Kidney capillary endothelial cell (primary cell): Measurements from ENCODE around the gene TTC34.
A peak's percentile ranks its signal among the peaks of the same experiment; 100 is the strongest.

Experiments used
- DNase-seq: peaks from one replicate; pipeline ENCODE4 v3.0.0-alpha.2; 2018; ENCODE audit warnings: low spot score

TTC34 gene

DNA sequence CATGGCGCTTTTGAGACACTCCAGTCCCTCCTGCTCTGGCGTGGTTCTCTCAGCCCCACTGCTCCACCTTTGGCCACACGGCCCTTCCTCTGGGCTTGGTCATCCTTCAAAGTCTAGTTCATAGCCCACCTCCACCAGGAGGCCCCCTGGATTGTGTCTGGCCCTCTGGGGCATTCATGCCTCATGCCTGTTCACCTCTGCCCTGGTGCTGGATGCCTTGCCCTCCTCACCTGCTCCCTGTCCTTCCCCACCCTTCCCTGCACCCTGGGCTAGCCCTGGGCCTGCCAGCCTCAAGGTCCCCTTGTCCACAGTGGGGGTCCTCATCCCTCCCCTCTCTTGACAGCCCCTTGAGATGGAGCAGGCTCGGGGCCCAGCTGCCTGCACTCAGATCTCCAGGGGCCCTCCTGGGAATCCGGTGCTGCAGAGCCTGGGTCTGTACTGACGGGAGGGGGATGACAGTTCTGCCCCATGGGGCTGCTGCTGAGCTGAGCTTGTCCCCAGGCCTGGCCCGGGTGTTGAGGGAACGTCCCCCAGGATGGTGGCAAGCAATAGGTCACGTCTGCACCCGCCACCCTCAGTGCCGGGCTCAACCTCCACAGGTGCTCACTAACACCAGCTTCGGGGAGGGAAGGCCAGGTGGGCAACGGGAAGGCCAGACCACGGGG is 196.5 kb downstream of the TTC34 start:
- no peak for DNase-seq

DNA sequence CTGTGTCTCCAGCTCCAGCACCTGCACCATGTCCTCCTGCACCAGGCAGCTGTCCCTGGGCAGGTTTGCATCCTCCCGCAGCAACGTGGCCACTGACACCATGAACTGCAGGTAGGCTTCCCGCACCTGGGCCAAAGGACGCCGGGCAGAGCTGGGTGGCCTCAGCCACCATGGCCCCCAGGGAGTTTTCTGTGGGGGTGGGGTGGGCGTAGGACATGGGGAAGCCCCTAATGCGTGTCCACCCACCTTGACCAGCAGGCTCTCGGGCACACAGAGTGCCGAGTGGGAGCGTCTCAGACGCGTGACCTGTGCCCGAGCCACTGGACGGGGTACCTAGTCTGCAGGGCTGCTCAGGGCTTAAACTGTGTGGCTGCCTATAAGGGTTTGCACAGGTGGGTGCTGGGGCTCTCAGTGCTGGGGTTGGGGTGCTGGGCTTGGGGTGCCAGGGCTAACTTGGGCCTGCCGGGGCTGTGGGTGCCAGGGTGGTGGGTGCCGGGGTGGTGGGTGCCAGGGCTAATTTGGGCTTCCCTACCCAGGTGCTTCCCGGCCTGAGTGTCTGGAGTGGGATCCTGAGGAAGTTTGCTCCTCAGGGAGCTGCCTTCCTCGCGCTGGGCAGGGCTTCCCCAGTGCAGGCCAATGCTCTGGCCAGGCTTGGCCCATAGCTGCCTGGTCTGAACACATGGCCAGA is 197.2 kb downstream of the TTC34 start:
- DNase-seq = no peak

DNA sequence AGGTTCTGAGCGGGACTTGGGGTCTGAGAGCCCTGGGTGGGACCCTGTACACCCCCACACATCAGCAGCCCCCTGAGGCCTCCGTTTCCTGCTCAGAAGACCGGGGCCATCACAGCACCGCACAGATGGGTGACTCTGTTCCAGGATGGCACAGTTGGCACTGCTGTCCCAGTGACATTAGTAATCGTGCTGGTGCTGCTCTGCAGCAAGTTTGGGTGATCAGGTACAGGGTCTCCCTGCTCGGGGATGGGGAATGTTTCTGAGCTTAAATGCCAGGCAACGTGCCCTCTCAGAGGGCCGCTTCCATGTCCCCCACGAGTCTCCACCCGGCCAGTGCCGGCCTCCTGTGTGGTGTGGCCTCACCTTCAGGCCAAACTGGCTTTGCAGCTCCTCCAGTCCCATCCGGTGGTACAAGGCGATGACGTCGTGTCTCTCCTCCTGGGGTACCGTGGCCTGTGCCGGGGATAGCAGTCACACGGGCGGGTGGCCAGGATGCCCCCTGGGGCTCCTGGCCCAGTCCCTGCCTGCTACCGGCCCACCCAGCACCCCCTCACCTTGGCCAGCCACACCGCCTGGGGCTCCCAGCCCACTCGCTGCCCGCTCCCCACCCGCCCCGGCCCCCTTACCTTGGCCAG is 197.9 kb downstream of the TTC34 start:
- DNase-seq = no peak

DNA sequence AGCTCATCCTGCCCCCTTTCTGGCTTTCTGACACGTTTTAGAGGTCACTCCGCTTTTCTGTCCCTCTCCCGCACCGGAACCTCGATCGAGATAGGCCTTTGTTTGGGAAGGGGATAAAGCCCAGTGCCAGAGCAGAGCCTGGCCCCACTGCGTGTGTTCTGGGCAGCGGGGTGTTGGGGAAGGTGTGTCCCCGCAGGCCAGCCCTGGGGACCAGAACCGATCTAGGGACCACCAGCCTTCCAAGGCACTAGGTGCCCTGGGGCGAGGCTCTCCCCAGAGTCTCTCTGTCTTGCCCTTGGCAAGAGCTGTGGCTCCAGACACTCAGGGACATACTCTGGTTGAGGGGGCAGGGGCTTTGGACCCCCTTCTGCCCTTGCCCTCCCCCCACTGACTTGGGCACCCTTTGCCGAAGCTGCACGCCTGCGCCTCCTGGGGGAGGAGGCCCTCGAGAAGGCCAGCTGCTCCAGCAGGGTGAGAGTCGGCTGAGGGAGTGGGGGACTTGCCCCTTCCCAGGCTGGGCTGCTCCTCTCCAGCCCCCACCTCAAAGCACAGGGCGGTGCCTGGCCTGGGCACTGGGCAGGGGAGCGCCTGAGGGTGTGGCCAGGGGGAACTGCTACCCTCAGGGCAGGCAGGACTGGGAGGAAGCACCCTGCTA is 198.5 kb downstream of the TTC34 start:
- DNase-seq = no peak

DNA sequence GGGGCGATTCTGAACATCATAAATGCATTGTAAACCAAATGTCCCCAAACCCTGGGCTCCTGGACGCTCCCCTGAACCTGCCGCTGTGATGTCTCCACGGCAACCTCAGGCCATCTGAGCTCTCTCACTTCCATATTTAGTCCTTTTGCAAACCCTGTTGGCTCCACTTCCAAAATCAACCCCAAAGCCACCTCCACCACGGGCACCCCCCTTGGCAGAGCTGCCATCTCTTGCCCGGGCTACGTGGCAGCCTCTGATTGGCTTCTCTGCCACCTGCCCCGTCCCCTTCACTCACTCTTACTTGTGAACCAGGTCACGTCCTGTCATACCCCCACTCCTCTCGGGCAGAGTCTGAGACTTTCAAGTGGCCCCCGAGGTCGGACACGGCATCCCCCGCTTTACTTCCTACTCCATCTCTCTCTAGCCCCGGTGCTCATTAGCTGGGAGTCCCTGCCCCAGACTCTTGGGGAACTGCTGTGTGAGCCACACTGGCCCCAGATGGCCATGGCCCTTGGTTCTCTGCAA is 199.1 kb downstream of the TTC34 start:
- no peak for DNase-seq

DNA sequence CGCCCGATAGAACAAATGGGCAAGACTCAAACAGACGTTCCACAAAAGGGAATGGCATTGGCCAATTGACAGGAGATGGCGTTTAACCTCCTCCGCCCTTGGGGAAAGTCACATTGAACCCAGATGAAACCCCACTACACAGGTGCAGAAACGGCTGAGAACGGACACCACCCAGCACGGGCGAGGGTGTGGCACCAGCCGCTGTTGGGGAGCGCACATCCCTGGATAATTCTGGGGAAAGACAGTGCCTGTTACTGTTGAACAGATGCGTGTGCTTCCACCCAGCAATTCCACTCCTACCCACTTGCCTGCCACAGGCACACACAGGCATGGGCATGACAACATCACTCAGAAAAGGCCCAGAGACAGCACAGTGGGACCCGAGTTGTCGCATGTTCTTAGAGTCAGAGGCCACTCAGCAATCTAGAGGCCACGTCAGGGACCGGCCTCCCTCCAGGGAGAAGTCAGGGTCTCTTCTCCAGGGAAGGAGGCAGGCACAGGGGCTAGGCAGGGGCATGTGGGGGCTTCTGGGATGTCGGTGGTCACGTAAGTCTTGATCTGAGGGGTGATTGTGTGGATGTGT is 199.7 kb downstream of the TTC34 start:
- DNase-seq = no peak

DNA sequence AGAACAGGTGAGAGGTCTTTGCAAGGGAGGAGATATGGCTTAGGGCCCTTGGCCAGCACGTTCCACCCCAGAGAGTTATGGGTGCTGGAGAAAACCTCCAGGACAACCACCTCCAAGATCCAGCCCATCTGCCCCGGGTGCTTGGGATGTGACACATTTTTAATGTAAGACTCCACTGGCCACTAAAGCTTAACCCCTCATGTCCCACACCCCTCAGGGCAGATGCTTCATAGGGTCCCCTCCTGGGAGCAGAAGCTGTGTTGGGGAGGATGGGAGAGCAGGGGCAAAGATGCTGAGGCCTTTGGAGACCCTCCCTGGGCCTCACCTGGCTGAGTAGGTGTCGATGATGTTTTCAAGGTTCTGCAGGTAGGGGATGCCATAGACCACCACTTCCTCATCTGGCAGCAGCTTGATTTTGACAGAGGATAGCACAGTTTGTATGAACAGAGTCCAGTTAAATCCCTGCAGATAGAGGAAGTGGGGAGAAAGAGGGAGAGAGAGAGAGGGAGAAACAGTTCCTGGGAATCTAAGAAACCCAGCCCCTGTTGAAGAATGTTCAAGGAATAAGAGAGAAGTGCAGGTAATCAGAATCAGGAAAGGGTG is 203.1 kb downstream of the TTC34 start:
- no peak for DNase-seq

DNA sequence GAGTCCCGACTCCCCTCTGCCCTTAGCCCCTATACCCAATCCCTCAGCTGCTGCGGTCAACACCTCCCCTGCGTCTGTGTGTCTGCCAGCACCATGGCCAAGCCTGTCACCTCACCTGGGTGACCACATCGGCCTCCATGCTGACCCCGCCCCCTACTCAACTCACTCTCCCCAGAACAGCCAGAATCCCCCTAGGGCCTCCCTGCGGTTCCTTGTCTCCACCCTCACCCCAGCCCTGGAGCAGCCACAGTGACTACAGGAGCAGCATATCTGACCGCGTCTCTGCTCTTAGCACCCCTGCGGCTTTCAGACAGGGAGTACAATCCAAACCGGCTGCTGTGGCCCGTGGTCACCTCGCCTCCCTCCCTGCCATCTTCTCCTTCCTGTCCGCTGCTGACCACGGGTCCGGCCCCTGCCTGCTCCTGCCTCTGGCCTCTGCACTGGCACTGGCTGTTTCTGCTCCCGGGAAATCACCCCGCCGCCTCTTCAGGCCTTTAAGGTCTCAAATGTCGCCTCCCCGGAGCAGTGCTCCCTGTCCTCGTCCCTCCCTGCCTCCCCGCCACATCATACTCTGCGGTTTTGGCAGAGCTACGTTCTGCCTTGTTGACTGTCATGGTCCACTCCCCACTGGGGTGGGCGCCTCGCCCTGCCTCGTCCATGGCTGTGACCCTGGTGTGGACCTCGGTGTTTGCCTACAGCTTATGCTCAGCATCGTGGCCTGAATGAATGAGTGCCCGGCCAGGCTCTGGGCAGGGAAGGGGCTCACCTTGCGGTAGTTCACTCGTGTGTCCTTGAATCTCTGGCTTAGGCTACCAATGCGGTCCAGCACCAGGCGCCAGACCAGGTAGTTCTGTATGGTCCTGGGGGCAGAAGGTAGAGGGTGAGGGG is 203.8 kb downstream of the TTC34 start:
- no peak for DNase-seq

DNA sequence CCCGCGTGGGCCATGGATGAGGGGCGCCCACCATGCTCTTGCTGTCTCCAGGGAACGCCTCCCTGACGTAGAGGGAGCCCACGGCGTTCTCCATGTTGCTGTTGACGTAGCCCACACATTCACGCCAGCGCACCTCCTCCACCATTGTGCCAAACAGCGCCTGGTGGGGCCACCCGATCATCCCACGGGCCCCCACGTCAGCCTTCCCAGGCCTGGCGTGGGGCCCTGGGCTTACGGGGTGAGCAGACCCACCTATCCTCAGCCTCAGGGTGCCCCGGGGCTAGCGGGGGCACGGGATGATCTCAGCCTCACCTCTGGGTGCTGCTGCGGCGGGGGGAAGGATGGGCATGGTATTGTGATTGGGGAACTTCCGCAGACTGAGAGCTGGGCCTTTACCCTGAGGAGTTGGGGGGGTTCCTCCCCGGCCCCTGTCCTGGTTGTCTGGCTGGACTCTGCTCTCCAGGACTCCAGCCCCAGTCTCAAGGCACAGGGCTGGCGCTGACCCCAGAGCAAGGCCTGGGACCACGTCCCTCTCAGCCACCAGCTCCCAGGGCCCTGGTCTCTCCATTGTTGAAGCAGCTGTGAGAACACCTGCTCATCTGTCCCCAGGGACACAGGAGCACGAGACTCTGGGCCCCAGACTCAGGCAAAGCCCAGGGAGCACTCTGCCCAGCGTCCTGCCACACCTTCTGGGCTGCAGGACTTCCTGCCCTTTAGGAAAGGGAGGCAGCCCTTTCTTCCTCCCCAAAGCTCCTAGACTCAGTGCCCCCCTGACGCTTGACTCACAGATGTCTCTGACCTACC is 204.8 kb downstream of the TTC34 start:
- no peak for DNase-seq

DNA sequence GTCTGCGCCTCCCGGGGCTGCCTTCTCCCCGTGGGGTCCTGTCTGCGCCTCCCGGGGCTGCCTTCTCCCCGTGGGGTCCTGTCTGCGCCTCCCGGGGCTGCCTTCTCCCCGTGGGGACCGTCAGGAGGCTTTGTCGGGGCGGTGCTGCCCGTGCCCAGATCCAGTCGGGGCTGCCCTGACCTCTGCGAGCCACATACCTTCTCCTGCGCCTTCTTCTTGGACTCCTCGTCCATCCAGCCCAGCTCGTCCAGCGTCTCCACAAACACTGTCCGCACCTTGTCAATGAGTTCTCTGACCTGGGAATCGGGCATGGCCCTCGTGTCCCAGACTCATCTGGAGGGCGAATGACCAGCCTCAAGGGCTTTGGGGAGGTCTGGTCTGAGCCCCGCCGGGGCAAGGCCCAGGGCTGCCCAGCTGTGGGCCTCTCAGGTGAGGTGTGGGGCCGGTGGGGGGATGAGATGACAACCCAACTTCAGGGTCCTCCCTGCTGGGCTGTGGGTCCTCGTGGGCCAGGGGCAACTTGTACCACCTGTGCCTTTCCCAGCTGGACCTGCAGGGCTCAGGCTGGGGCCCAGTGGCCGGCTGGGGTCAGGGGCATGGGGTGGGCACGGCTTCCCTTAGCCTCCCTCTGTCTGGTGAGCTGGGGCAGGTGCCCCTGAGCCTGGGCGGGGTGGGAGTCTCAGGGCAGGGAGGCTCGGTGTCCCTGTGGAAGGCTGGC is 205.5 kb downstream of the TTC34 start:
- DNase-seq = no peak

DNA sequence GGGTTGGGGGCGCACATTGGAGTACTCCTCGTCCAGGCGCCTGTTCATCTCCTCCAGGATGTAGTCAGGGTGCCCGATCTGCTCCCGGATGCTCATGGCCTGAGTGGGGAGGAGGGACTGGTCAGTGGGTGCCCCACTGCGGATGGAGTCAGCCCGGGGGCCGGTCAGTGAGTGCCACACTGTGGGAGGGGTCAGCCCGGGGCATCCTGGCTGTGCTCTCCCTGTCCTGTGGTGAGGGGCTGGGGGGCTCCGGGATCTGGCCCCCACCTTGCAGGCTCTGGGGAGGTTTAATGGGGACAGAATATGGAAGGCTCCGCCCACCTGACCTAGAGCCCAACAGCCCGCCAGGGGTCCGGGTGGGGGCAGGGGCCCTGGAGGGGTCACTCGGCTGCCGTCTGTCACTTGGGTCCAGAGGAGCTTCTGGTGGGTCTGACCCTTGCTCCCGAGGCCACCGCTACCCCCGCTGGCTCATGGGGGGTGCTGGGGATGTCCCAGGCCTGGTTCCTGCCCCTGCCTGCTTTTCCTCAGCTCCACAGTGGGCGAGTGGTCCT is 206.2 kb downstream of the TTC34 start:
- DNase-seq = no peak

DNA sequence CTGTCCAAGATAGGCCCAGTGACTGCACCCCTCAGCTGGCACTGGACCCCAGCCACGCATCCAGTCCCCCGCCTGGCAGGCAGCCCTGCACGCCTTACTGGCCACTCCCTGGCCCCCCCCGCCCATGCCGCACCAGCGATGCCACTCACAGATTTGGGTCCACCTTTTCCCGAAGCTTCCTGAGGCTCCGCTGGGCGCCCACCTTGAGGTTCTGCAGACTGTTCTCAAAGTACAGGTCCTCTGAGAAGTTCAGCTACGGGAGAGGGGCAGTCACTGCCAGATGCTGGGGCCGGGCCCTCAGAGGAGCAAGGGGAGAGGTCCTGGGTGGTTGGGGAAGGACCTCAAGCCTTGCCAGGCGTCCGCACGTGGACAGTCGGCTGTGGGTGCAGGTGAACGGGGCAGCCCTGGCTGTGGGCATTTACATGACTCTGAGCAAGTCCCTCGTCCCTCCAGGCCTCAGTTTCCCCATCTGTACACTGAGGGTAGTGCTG is 206.8 kb downstream of the TTC34 start:
- no peak for DNase-seq

DNA sequence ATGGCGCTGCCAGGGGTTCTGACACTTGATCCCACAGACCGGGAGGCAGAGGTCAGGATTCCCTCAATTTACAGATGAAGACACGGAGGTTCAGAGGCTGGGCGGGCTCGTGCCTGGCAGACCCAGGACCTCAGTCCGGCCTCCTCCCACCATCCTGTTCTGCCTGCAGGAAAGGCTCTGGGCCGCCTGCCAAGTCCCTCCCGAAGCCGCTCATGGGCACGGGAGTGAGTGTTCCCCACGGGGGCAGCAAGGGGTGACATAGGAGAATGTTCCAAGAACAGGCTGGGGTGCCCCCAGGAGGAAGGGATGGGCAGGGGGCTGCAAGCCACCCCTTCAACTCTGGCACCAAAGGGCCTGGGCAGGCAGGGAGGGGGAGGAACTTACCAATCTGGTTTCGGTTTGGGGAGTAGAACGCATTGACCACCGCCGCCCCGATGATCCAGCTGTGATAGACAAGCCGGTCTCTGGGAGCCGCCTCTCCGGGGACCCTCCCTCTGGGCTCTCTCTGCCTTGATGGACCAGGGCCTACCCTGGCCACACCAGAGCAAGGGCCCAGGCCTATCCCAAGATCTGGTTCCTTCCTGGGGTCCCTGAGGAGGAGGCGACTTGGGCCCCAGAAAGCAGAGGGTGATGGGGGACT is 207.4 kb downstream of the TTC34 start:
- DNase-seq = peak; percentile 33

DNA sequence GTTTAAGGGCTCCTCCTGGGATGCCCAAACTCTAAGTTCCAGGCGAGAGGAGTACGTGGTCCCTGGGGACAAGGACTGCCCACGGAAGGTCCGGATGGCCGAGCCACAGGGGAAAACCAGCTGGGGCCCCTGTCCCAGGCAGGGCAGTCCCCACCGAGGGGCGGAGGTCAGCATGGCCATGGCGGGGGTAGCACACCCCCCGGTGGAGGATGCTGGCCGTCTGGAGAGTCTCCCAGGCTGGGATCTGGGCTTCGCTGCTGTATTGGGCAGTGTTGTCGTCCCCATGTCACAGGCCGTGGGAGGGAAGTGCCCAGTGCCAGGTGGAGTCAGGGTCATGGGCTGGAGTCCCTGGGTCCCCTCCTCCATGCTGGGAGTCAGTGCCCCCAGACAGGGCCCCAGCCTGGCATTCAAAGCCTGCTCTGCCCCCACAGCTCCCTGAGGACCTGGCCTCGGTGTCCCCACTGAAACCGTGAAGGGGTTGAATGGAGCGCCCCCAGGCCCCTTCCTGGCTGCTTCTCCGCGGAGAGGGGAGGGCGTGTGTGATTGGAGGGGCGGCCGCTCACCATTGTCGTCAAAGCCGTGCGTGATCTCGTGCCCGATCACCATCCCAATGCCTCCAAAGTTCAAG is 208.1 kb downstream of the TTC34 start:
- no peak for DNase-seq

DNA sequence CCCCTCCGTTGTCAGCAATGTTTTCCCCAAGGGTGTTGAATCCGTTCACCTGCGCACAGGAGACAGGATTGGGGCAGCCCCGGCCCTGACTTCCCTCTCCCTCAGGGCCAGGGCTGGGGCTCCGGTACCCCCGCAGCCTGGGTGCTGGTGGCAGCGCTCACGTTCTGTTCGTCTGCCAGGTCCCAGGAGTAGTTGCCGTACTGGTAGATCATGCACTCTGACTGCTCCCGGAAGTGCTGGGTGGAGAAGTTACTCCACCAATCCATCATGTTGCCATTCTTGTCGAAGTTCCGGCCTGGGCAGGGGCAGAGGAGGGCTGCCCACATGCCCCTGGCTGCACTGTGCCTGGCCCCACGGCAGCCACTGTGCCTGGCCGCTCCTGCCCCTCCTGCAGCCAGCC is 208.8 kb downstream of the TTC34 start:
- DNase-seq = no peak

DNA sequence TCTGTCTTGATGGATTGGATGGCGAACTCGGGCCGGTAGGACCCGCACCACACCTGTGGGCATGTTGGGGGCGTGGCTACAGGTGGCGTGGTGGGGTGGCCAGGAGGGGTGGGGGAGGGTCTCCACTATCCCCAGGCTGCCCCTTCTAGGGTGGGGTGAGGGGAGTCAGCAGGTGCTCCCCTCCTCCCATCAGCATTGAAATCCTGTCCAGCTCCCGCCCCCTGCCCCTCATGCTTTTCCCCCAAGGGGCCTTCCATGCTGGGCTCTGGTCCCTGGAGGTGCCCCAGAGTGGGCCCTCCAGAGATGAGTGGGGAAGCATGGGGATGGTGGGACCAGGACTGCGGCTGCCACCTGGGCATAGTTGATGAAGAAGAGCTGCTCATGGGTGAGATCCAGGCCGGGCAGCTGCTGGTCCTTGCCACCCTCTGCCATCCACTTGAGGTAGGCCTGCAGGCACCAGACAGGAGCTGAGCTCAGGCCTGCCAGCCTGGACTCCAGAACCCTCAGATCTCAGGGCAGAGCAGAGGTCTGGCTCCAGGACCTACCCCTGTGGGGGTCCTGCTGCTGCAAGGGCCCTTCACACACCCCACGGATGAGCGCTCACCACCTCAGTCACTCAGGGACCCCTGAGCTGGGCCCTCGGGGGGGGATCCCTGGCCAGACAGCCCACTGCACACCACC is 209.8 kb downstream of the TTC34 start:
- DNase-seq = no peak

DNA sequence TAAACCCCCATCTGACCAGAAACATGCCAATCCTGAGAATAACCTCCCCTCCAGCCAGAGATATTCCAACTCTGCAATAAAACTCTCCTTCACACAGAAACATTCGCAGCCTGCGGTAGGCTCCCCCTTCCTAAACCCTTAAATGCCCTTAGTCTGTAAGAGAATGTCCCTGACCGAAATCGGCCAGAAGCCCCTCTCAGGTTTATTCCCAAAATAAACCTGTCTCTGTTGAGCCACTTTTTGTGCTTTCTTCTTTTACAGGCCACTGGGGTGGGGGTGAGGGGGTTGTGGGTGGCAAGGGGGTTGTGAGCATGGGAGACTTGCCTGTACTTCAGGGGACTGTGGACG is 210.3 kb downstream of the TTC34 start:
- no peak for DNase-seq
